ENCODE results near the gene PSPH.
"Not testable (repeated sequence)": the region's sequence is repeated elsewhere in the genome, so short reads cannot be mapped to it uniquely, and the experiment has no call there.

The PSPH gene

DNA sequence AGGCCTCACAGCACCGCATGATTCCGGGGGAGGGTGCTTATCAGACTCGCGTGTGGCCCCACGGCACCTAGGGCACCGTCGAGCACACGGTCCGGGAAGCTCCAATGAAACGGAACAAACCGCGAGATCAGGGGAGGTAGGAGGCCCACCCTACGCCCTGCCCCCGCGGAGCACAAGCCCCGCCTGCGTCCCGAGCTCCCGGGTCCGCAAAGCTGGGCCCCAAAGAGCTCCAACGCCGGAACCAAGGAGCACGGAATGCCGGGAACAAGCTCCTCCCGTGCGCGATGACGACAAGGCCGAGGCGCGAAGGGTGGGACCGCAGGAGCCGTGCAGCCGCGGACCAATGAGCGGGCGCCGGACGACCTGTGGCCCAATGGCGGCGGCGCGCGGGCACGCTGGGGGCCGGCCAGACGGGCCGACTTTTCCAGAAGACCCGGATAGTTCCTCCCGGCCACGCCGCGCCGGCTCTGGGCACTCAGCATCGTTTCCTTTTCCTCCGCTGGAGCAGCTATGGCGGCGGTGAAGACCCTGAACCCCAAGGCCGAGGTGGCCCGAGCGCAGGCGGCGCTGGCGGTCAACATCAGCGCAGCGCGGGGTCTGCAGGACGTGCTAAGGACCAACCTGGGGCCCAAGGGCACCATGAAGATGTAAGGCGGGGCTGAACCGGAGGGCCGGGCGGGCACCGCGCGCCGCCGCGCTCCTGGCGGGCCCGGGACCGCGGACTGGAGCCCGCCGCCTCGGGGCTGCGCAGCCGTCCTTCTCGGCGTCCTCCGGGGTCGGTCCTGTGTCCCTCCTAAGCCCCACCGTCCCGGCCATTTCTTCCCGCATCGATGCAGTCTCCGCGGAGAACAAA, at the start of gene PSPH, which contains the start of gene CCT6A:
Gene PSPH, minus strand, starts transcription at position 106 of the 853 bp plus-strand sequence. CDS start 30,232 bp downstream, outside the sequence.
Gene CCT6A, plus strand, starts transcription at position 427 of the 853 bp plus-strand sequence. Its CDS starts 84 bp downstream, at position 511.
- peak; percentile 96 for DNase-seq (ENCODE audit: low spot score)

DNA sequence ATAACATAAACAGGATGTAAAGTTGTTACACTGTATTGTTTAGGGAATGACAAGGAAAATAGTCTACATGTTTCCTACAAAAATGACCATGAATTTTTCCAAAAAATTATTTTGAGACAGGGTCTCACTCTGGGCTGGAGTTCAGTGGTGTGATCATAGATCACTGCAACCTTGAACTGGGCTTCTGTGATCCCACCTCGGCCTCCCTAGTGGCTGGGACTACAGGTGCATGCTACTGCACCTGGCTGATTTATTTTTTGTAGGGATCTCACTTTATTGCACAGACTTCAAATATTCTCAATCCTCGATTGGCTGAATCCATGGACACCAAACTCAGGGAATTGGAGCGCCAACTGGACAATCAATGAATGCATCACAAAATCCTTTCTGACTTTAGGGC, 48.4 kb upstream of the PSPH start:
- DNase-seq (ENCODE audit: low spot score): no peak

DNA sequence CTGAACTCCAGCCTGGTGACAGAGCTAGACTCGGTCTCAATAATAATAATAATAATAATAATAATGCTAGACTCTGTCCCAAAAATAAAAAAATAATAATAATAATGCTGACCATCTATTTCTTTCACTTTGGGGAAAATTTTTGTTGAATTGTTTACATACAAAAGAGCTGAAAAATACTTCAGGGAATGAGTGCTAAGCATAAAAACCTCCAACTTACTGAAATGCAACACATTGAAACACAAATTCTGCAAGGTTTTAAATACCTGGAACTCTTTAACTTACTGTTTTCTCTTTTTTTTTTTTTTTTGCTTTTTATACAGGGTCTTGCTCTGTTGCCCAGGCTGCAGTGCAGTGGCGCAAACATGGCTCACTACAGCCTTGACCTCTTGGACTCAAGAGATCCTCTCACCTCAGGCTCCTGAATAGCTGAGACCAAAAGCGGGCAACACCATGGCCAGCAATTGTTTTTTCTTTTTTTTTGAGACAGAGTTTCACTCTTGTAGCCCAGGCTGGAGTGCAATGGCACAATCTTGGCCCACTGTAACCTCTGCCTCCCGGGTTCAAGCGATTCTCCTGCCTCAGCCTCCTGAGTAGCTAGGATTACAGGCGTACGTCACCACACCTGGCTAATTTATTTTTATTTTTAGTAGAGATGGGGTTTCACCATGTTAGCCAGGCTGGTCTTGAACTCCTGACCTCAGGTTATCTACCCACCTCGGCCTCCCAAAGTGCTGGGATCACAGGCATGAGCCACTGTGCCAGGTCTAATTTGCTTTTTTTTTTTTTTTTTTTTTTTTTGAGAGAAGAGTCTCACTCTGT, 47.2 kb upstream of the PSPH start:
- not testable (repeated sequence) for DNase-seq (ENCODE audit: low spot score)

DNA sequence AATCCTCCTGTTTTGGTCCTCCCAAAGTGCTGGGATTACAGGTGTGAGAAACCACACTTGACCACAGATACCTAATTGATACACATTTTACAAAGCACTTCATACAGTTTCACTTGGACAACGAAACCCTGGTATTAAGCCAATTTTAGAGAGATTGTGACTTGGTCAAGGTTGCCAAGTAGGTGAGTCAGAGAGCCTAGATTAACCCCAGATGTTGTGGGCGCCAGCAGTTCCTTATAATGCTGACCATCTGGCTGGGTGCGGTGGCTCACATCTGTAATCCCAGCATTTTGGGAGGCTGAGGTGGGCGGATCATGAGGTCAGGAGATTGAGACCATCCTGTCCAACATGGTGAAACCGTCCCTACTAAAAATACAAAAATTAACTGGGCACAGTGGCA, 46.5 kb upstream of the PSPH start:
- no peak for DNase-seq (ENCODE audit: low spot score)

DNA sequence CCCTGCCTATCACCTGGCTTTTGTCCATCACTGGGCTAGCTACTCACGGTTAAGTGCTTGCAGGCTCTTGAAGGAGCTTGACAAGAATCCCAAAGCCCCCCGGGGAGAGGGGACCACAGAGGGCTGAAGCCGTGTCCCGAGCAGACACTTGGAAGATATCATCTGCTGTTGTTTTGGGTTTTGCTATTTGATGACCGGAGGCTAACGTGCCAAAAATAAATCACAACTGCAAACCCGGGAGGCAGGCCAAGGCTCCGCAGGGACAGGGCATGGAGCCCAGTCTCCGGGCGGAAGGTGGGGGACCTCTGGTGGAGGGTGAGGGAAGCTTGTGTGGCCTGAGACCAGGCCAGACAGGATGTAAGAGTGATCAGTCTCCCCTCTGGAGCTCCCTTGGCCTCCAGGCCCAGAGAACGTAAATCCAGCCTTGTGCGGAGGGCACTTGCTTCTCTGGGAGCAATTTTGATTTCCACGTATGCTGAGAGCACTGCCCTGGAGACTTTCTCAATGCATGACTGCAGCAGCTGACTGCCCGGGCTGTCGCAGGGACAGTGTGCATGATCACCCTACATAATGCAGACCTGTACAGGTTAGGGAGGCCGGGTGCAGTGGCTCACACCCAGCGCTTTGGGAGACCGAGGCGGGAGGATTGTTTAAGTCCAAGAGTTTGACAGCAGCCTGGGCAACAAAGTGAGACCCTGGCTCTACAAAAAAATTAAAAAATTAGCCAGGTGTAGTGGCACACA, 41.7 kb upstream of the PSPH start, which contains the start of gene PHKG1:
Gene PHKG1, minus strand, starts transcription at position 164 of the 743 bp plus-strand sequence. CDS start 4,011 bp downstream, outside the sequence.
- no peak for DNase-seq (ENCODE audit: low spot score)

DNA sequence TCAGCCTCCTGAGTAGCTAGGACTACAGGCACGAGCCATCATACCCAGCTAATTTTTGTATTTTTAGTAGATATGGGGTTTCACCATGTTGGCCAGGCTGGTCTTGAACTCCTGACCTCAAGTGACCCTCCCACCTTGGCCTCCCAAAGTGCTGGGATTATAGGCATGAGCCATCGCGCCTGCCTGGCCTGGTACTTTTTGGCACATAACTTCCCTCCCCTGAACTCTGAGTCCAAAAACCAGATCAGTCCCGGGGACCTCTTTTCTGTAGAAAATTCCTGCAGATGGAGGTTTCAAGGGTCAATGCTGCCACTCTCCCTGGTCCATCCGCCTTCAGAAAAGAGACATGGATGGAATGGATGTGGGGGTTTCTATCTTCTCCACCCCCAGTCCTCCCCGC, 41.1 kb upstream of the PSPH start:
- not testable (repeated sequence) for DNase-seq (ENCODE audit: low spot score)

DNA sequence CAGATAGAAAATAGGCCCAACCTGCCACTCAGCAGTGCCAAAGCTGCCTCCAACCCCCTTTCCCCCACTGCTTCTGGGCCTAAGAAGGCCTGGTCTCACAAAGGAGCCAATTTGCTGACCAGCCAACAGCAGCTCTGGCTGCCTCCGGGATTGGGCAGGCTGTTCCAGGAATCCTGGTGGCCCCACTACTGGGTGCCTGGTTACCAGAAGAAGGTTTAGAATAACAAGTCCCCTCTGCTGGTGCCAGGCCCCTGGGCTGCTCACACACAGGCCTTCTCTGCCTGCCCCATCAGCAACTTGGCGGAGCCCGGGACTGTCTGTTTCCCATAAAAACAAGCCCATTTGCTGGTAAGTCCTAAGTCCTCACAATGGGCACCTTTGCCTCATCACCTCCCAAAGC, 40.3 kb upstream of the PSPH start:
- DNase-seq (ENCODE audit: low spot score): no peak

DNA sequence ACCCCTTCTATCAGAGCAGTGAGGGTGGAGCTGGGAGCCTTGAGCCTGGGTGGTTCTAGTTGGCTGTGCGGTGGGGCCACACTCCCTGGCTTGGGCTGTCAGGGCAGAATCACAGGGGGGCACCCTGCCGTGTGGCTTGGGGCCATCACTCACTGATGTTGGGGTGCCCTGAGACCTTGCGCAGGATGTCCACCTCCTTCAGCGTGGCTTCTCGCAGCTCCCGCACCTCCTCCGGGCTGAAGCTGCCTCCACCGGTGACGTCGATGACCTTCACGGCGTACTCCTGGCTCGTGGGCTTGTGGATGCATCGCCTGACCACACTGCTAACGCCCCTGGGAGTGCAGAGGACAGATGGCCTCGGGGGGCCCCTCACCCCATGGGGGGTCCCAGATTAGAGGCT, 36.2 kb upstream of the PSPH start:
- no peak for DNase-seq (ENCODE audit: low spot score)

DNA sequence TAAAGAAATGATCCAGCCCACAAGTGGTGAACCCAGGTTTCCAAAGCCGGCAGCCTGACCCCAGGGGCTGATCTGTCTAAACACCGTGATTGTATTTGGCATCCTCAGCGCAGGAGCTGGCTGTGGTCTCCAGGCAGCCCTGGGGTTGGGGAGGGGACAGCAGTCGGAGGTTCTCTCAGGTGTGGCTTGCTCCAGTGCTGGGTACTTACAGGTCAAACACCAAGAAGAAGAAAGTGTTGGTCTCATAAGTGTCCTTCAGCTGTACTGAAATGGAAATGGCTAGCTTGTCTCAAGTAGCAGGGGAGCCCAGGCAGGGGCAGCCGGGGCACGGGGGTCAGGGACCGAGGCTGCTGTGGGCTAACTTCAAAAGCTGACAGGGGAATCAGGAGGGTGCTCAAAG, 35.5 kb upstream of the PSPH start:
- no peak for DNase-seq (ENCODE audit: low spot score)

DNA sequence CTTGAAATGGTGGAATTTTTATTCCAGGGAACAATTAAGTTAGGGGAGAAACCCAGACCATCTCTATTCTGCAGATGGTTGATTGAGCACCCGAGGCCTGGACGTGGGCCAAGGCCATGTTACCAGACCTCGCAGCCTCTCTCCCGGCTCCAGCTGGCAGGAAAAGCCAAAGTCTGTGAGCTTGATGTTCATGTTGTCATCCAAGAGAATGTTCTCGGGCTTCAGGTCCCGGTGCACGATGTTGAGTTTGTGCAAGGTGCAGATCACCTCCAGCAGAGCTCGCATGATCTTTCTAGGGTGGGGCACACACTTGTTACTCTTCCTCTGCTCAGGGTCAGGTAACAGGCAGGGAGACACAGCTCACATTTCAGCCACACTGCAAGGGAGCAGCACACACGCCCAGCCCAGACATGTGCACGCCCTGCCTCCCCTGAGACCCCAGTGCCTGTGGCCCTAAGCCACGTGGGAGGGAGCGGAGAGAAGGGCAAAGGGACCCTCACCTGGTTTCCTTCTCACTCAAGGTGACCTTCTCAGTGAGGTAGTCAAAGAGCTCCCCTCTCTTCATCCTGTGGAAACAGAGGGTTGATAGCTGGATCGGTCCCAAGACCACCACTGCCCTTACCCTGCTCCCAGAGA, 32.0 kb upstream of the PSPH start:
- no peak for DNase-seq (ENCODE audit: low spot score)

DNA sequence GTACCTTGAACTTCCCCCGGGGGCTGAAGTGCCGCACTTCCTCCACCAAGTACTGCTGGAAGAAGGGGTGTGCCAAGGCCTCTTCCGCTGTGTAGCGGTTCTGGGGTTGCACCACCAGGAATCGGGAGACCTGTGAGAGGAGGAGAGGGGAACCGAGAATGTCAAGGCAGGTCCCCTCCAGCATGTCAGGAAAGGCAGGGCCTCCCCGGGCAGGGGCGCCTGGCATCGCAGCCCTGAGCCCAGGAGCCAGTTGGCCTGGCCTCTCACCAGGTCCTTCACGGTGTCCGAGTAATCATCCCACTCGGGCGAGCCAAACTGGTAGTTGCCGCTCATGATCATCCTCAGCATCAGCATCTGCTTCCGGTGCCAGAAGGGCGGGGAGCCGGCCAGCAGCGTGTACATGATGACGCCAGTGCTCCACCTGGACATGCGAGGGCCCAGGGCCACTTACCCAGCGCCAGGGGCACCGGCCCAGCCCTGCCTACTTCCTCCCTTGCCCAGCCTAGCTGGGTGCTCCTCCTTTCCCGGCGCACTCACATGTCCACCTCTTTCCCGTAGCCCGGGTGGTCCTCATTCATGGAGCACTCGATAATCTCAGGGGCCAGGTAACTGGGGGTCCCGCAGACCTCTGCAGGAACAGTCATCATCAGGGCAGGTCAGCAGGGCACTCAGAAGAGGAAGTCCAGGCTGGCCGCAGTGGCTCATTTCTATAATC, 30.5 kb upstream of the PSPH start:
- DNase-seq (ENCODE audit: low spot score): no peak

DNA sequence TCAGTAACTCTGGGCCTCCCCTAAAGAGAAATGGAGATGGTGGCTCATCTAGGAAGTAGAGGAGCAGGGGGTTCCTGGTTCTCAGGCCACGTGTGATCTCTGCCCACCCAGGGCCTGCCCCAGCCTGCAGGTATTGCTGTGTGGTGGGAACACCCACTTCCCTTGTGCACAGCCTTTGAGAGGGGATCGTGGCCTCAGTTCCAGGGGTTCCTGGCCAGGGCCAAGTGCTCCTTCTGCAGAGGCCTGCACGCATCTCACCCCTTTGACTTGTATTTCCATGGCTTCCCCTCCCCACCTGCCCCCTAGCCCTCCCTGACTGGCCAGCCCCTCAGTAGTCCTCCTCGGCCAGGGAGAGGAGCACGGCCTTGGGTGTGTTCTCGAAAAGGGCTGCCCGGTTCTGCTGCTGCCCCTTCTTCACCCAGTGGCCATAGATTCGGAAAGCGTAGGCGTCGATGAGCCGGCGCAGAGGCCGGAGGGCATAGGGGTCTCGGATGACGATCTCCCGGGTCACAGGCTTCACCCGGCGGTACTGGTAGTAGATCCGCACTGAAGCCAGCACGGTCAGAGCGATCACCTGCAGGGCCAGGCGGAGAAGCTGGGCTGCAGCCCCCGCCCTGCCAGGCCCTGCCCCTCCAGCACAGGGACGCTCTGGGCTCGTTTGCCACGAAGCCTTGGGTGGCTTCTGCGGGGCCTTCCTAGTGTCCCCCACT, 29.6 kb upstream of the PSPH start:
- DNase-seq (ENCODE audit: low spot score): not testable (repeated sequence)

DNA sequence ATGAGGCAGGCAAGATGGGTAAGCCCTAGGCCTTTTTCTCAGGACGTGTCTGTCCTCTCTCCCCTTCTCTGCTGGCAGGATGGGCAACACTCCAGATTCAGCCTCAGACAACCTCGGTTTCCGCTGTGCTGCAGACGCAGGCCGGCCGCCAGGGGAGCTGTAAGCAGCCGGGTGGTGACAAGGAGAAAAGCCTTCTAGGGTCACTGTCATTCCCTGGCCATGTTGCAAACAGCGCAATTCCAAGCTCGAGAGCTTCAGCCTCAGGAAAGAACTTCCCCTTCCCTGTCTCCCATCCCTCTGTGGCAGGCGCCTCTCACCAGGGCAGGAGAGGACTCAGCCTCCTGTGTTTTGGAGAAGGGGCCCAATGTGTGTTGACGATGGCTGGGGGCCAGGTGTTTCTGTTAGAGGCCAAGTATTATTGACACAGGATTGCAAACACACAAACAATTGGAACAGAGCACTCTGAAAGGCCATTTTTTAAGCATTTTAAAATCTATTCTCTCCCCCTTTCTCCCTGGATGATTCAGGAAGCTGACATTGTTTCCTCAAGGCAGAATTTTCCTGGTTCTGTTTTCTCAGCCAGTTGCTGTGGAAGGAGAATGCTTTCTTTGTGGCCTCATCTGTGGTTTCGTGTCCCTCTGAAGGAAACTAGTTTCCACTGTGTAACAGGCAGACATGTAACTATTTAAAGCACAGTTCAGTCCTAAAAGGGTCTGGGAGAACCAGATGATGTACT, 28.4 kb upstream of the PSPH start:
- no peak for DNase-seq (ENCODE audit: low spot score)

DNA sequence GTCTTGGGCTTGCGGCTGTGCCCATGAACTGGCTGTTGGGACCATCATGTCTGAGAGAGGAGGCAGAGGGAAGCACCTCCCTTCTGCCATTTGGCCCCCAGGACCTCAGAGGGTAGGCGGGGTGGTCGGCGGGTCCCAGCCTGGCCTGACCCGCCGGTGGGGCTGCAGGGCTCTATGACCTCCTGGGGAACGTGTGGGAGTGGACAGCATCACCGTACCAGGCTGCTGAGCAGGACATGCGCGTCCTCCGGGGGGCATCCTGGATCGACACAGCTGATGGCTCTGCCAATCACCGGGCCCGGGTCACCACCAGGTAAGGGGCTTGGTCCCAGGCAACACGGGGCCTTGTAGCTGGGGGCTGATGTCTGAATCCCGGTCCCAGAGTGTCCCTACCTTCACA, 27.0 kb upstream of the PSPH start:
- DNase-seq (ENCODE audit: low spot score): no peak

DNA sequence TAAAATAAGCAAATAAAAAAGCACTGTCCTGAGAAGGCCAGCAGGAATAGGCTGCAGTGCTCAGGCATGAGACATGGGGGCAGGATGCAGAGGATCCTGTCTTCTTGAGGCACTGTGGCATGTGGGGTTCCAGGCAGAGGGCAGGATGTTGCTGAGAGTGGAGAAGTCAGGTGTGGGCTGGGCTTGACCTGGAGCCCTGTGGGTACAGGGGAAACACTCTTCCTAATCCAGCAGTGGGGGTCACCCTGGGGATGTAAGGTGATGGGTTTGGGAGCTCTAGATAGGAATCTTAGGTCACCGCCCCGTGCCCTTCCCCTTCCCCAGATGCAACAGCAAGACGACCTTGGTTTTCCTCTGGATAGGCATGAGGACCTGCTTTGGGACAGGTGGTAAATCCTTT, 26.4 kb upstream of the PSPH start:
- DNase-seq (ENCODE audit: low spot score): no peak

DNA sequence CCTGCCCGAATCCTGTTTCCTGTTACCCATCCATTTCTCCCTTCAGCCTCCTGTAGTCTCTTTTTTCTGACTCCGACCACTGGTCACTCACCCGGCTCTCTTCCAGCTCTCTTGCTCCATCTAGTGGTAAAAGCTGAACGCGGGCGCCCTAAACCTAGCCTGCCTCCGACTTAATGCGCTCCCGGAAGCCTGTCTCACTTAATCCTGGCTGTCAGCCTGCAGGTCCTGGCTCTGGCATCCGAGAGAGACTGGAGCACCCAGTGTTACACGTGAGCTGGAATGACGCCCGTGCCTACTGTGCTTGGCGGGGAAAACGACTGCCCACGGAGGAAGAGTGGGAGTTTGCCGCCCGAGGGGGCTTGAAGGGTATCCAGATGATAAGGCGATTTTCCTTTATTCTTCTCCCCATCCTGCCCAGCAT, 23.1 kb upstream of the PSPH start:
- DNase-seq (ENCODE audit: low spot score): peak; percentile 64

DNA sequence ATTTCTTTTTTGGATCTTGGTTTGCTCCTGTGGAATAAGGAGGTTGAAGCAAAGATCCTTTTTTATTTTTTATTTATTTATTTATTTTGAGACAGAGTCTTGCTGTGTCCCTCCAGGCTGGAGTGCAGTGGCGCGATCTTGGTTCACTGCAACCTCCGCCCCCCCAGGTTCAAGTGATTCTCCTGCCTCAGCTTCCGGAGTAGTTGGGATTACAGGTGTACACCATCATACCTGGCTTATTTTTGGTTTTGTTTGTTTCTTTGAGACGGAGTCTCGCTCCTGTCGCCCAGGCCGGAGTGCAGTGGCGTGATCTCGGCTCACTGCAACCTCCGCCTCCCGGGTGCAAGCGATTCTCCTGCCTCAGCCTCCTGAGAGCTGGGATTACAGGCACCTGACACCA, 15.1 kb upstream of the PSPH start:
- not testable (repeated sequence) for DNase-seq (ENCODE audit: low spot score)

DNA sequence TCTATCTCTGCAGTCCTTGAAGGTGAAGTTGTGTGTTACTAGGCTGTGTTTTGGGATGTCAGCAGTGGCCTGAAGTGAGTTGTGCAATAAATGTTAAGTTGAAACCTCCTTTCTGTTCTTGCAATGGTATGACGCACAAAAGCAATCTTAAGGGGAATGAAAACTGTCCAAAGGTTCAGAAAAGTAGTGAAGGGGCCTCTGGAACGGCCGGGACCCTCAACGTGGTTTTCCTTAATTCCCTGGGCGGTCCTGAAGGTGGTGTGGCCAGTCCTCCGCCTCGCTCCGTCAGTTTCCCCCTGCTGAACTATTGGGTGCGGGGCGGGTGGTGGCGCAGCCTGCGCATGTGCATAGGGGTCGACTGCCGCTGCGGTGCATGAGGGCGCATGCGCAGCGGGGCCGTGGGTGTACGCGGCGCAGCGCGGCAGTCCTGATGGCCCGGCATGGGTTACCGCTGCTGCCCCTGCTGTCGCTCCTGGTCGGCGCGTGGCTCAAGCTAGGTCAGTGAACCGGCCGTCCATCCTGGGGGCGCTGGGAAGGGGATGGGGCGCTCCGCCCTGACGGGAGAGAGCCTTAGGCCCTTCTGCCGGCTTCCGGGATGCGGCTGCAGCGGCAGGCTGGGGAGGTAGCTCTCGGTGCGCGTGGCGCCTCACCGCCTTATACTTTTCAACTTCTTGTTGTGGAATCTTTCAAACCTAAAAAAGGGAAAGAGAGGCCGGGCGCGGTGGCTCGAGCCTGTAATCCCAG, 12.8 kb upstream of the PSPH start, which contains the start of gene SUMF2:
Gene SUMF2, plus strand, starts transcription at position 405 of the 744 bp plus-strand sequence. Its CDS starts 26 bp downstream, at position 431.
- peak; percentile 99 for DNase-seq (ENCODE audit: low spot score)

DNA sequence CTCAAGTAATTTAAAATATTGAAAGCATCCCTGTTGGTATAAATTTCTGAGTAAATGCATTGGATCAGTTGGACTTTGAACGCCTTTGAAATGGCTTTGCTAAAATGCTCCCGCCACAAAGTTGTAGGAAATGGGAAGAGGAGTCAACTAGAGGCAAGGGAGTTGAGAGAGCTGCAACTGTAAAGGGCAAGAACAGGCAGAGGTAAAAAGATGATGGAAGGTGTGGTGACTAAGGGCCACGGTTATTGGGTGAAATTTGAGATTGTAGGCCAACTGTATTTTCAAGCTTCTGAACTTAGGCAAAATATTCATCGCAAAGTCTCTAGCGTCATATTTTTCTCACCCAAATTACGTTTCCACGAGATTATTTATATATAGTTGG, 12.2 kb upstream of the PSPH start:
- no peak for DNase-seq (ENCODE audit: low spot score)
